CD14-positive monocyte (primary cell): Measurements from ENCODE around the gene ASPHD2. TPM values are rescaled to one million over a fixed set of nuclear protein-coding genes. Genes with fewer than 3 reads are reported as not detected.

ENCODE experiments used
- DNase-seq, 3 donors: peaks; one replicate each; pipeline ENCODE4 v3.0.0-alpha.2; 2011 to 2022
- H2AFZ ChIP-seq: 2 replicates; pipeline ENCODE4 v1.6.0; 2012; ENCODE audit warnings: mild to moderate bottlenecking, low read depth, low read length, inconsistent platforms; ENCODE audit not compliant: insufficient read depth, poor library complexity, severe bottlenecking
- H3K27ac ChIP-seq, 2 donors: 1 replicate in 1 of 2; 2 replicates in 1 of 2; pipeline ENCODE4 v1.5.1; 2012 to 2013; ENCODE audit warnings: low read length in 2 of 2, control low read depth in 1 of 2, inconsistent platforms in 1 of 2, low read depth in 1 of 2, mild to moderate bottlenecking in 1 of 2
- H3K27me3 ChIP-seq, 2 donors: one replicate each; pipeline versions ENCODE4 v1.6.0 to v1.6.1; 2011 to 2013; ENCODE audit warnings: low read length in 2 of 2; ENCODE audit not compliant: control insufficient read depth in 2 of 2, insufficient read depth in 2 of 2
- H3K36me3 ChIP-seq, 2 donors: replicated peaks in 1 of 2; 1 replicate in 1 of 2; 2 replicates in 1 of 2; pipeline versions ENCODE4 v1.5.1 to v1.6.1; 2012 to 2013; ENCODE audit warnings: low read length in 2 of 2, control low read depth in 1 of 2, inconsistent platforms in 1 of 2, mild to moderate bottlenecking in 1 of 2; ENCODE audit not compliant: insufficient read depth in 2 of 2, control insufficient read depth in 1 of 2
- H3K4me1 ChIP-seq, 2 donors: 1 replicate in 1 of 2; 2 replicates in 1 of 2; pipeline versions ENCODE4 v1.5.1 to v1.6.1; 2012 to 2013; ENCODE audit warnings: low read length in 2 of 2, control low read depth in 1 of 2, inconsistent platforms in 1 of 2, mild to moderate bottlenecking in 1 of 2, moderate library complexity in 1 of 2; ENCODE audit not compliant: insufficient read depth in 2 of 2, control insufficient read depth in 1 of 2
- H3K4me2 ChIP-seq: replicated peaks from 2 replicates; pipeline ENCODE3; 2012; ENCODE audit warnings: low read length, moderate library complexity, mild to moderate bottlenecking; ENCODE audit not compliant: poor library complexity, severe bottlenecking; ENCODE audit errors: extremely low read depth
- H3K4me3 ChIP-seq, 3 experiments: fragments of 200-600 bp in 1 of 3; sonication (generic) in 1 of 3; replicated peaks in 1 of 3; 1 replicate in 2 of 3; 2 replicates in 1 of 3; pipeline ENCODE4 v1.5.1; 2011 to 2013; ENCODE audit warnings: low read length in 3 of 3, mild to moderate bottlenecking in 3 of 3, control low read depth in 2 of 3, low read depth in 2 of 3, inconsistent platforms in 1 of 3, moderate library complexity in 1 of 3
- H3K79me2 ChIP-seq: 2 replicates; pipeline ENCODE4 v1.6.0; 2012; ENCODE audit warnings: mild to moderate bottlenecking, control low read depth, inconsistent platforms, low read length, moderate library complexity; ENCODE audit not compliant: insufficient read depth
- H3K9ac ChIP-seq: 2 replicates; pipeline ENCODE4 v1.6.0; 2017; ENCODE audit warnings: low read length, mild to moderate bottlenecking; ENCODE audit not compliant: insufficient read depth, poor library complexity, severe bottlenecking
- H3K9me3 ChIP-seq, 2 donors: replicated peaks in 1 of 2; 1 replicate in 1 of 2; 2 replicates in 1 of 2; pipeline versions ENCODE4 v1.5.1 to v1.6.1; 2012 to 2013; ENCODE audit warnings: low read length in 2 of 2, control low read depth in 1 of 2; ENCODE audit not compliant: control insufficient read depth in 1 of 2, insufficient read depth in 1 of 2
- H4K20me1 ChIP-seq: 2 replicates; pipeline ENCODE4 v1.6.0; 2012; ENCODE audit warnings: mild to moderate bottlenecking, low read length, control low read depth, moderate library complexity; ENCODE audit not compliant: insufficient read depth
- H3K27ac Mint-ChIP-seq, 7 donors: one replicate each; pipeline ENCODE4 v1.8.0; 2020; ENCODE audit warnings: mild to moderate bottlenecking in 7 of 7, mixed read lengths in 7 of 7, moderate library complexity in 6 of 7, inconsistent platforms in 2 of 7
- H3K27me3 Mint-ChIP-seq, 3 donors: one replicate each; pipeline ENCODE4 v1.8.0; 2021 to 2022; ENCODE audit warnings: low read depth in 3 of 3, mild to moderate bottlenecking in 3 of 3, mixed read lengths in 3 of 3, moderate library complexity in 3 of 3, inconsistent platforms in 1 of 3
- H3K36me3 Mint-ChIP-seq, 2 donors: one replicate each; pipeline ENCODE4 v1.8.0; 2020; ENCODE audit warnings: mixed read lengths in 2 of 2, inconsistent platforms in 1 of 2, mild to moderate bottlenecking in 1 of 2
- H3K4me1 Mint-ChIP-seq: one replicate; pipeline ENCODE4 v1.8.0; 2020; ENCODE audit warnings: mild to moderate bottlenecking, mixed read lengths
- H3K4me3 Mint-ChIP-seq, 2 donors: one replicate each; pipeline ENCODE4 v1.8.0; 2020; ENCODE audit warnings: mild to moderate bottlenecking in 2 of 2, mixed read lengths in 2 of 2, moderate library complexity in 1 of 2
- H3K9me3 Mint-ChIP-seq, 7 donors: one replicate each; pipeline ENCODE4 v1.8.0; 2020 to 2022; ENCODE audit warnings: mixed read lengths in 7 of 7, mild to moderate bottlenecking in 6 of 7, moderate library complexity in 6 of 7, inconsistent platforms in 2 of 7
- WGBS: methylation state at CpG from one replicate; pipeline ENCODE4 v1.1.5; 2013; ENCODE audit warnings: missing lambda C conversion rate; ENCODE audit not compliant: insufficient coverage; 5-methylcytosine and 5-hydroxymethylcytosine counted together
- intact Hi-C, 2 donors: fragments of 100-400 bp; cut with micrococcal nuclease; formaldehyde crosslinking; loops; one replicate each; pipeline versions ENCODE4 v1.15.0 to v1.15.1; 2023
- polyA plus RNA-seq, 3 donors: library from polyadenylated mRNA; depleted of rRNA in 1 of 3; unstranded in 2 of 3; stranded (reverse) in 1 of 3; fragments of 300-500 nt in 2 of 3; fragments of >200 nt in 1 of 3; fragmentation: Illumina TruSeq in 2 of 3; gene quantifications; 1 replicate in 2 of 3; 2 replicates in 1 of 3; pipeline ENCODE4 v1.2.3, GENCODE V29; 2012 to 2021
- TF ChIP-seq, protein P1 (sequence below): fragments of 200-600 bp; IDR thresholded peaks from one replicate; pipeline ENCODE4 v1.8.0; 2022; ENCODE audit warnings: antibody characterized with exemption, mild to moderate bottlenecking

The ASPHD2 gene
- polyA plus RNA-seq, 3 donors = 2.6 to 6.2 (median 4.1) TPM

DNA sequence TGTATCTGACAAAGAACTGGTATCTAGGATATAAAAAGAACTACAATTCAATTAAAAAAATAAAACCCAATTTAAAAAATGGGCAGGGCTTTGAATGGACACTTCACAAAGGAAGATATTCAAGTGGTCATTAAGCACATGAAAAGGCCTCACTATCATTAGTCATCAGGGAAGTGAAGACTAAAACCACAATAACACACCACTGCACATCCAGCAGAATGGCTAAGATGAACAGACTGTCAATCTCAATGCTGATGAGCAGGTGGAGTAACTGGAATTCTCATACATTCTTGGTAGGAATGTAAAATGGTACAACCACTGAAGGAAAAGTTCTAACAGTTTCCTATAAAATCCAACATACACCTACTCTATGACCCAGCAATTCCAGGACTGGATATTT is 45.6 kb downstream of the ASPHD2 start:
- Histone ChIP-seq H3K4me3 (no peak overlapping the region), H3K27me3 (no peaks in the 10 kb centered on the region), H2AFZ (no peak overlapping the region), H3K79me2 (peaks cover 22% of the 10 kb centered on the region), H3K4me2 (no peak overlapping the region), H3K36me3 (peaks cover 40 to 46% of the 10 kb centered on the region in 2 donors), H3K4me1 (peaks cover 41 to 51% of the 10 kb centered on the region in 2 donors), H3K9me3 (no peaks in the 10 kb centered on the region), H3K27ac (peak overlapping the region in 1 of 2 donors; percentile 50), H4K20me1 (no peaks in the 10 kb centered on the region), H3K9ac (no peak overlapping the region)
- H3K36me3 Mint-ChIP-seq = peaks cover 70% of the 10 kb centered on the region in 2 donors
- TF ChIP-seq, protein P1, sequence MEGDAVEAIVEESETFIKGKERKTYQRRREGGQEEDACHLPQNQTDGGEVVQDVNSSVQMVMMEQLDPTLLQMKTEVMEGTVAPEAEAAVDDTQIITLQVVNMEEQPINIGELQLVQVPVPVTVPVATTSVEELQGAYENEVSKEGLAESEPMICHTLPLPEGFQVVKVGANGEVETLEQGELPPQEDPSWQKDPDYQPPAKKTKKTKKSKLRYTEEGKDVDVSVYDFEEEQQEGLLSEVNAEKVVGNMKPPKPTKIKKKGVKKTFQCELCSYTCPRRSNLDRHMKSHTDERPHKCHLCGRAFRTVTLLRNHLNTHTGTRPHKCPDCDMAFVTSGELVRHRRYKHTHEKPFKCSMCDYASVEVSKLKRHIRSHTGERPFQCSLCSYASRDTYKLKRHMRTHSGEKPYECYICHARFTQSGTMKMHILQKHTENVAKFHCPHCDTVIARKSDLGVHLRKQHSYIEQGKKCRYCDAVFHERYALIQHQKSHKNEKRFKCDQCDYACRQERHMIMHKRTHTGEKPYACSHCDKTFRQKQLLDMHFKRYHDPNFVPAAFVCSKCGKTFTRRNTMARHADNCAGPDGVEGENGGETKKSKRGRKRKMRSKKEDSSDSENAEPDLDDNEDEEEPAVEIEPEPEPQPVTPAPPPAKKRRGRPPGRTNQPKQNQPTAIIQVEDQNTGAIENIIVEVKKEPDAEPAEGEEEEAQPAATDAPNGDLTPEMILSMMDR = no peak
- no peaks in the 10 kb centered on the region for H3K9me3 Mint-ChIP-seq
- H3K27me3 Mint-ChIP-seq = peaks cover 0 to 6% (median 0%) of the 10 kb centered on the region in 3 donors
- H3K4me3 Mint-ChIP-seq = no peak overlapping the region
- DNase-seq = peak; percentile 28 to 53 (median 35)
- H3K4me1 Mint-ChIP-seq = peaks cover 47% of the 10 kb centered on the region
- H3K27ac Mint-ChIP-seq = peak overlapping the region in 2 of 7 donors; percentile 48 to 80
- intact Hi-C loops = no loop called here

- peaks cover 68% of the 10 kb centered on the region for H3K4me1 Mint-ChIP-seq
- intact Hi-C loops = no loop called here
Measured at GRCh38 chr22:26476705-26477340, 47.8 kb downstream of the ASPHD2 start.

More at GRCh38 chr22:26476705-26477340, 47.8 kb downstream of the ASPHD2 start:
- Histone ChIP-seq H3K4me3 (no peak overlapping the region), H3K9me3 (no peaks in the 10 kb centered on the region), H3K79me2 (peaks cover 31% of the 10 kb centered on the region), H3K27me3 (no peaks in the 10 kb centered on the region), H3K4me2 (no peak overlapping the region), H2AFZ (no peak overlapping the region), H4K20me1 (no peaks in the 10 kb centered on the region), H3K27ac (peak overlapping the region in 1 of 2 donors; percentile 37), H3K4me1 (peaks cover 62 to 72% of the 10 kb centered on the region in 2 donors), H3K9ac (no peak overlapping the region), H3K36me3 (peaks cover 19 to 25% of the 10 kb centered on the region in 2 donors)
- TF ChIP-seq, protein P1 = no peak
- H3K36me3 Mint-ChIP-seq = peaks cover 50% of the 10 kb centered on the region in 2 donors
- H3K27ac Mint-ChIP-seq = peak overlapping the region in 5 of 7 donors; percentile 6 to 84 (median 77)
- H3K4me3 Mint-ChIP-seq = no peak overlapping the region
- WGBS = no CpG with 5 or more reads among the region's 4 CpGs
- H3K9me3 Mint-ChIP-seq = no peaks in the 10 kb centered on the region
- DNase-seq = peak in 1 of 3 donors; percentile 31
- H3K27me3 Mint-ChIP-seq = peaks cover 0 to 4% (median 0%) of the 10 kb centered on the region in 3 donors
